Neural crest cell (in vitro differentiated cells): ENCODE results near the gene NMNAT3. TPM values are rescaled to one million over a fixed set of nuclear protein-coding genes. Genes with fewer than 3 reads are reported as not detected.

Experiments used
- DNase-seq: peaks from one replicate; pipeline ENCODE4 v3.0.0; 2021; ENCODE audit warnings: low read depth, mixed read lengths, low spot score
- H3K27ac Mint-ChIP-seq: one replicate; pipeline ENCODE4 v1.8.0; 2021; ENCODE audit warnings: mild to moderate bottlenecking, mixed read lengths; ENCODE audit not compliant: unreplicated experiment
- H3K27me3 Mint-ChIP-seq: 2 replicates; pipeline ENCODE4 v1.8.0; 2021; ENCODE audit warnings: low read depth, mild to moderate bottlenecking, mixed read lengths
- H3K36me3 Mint-ChIP-seq: 2 replicates; pipeline ENCODE4 v1.8.0; 2021; ENCODE audit warnings: low read depth, mild to moderate bottlenecking, mixed read lengths
- H3K4me1 Mint-ChIP-seq: 2 replicates; pipeline ENCODE4 v1.8.0; 2021; ENCODE audit warnings: mixed read lengths
- H3K4me3 Mint-ChIP-seq: one replicate; pipeline ENCODE4 v1.8.0; 2021; ENCODE audit warnings: mild to moderate bottlenecking, mixed read lengths
- H3K9me3 Mint-ChIP-seq: 2 replicates; pipeline ENCODE4 v1.8.0; 2021; ENCODE audit warnings: mixed read lengths
- CTCF ChIP-seq: fragments of 200-600 bp; sonication (generic); conservative IDR thresholded peaks from 2 replicates; pipeline ENCODE4 v1.5.0; 2021; ENCODE audit warnings: antibody characterized with exemption, mild to moderate bottlenecking
- total RNA-seq: library from RNA; stranded (reverse); gene quantifications from 2 replicates; pipeline ENCODE4 v1.2.1, GENCODE V29; 2021

The NMNAT3 gene
- total RNA-seq, 1 donor from 2014 or later: 2.5 TPM

GRCh38 chr3:139639662-139640061 lies 38.1 kb downstream of the NMNAT3 start:
- no peak for DNase-seq
- peaks cover 6% of the 10 kb centered on the region for H3K9me3 Mint-ChIP-seq
- H3K4me1 Mint-ChIP-seq: no peaks in the 10 kb centered on the region
- no peak overlapping the region for H3K4me3 Mint-ChIP-seq
- no peaks in the 10 kb centered on the region for H3K27me3 Mint-ChIP-seq
- TF ChIP-seq CTCF: no peak
- no peak overlapping the region for H3K27ac Mint-ChIP-seq
- H3K36me3 Mint-ChIP-seq: no peaks in the 10 kb centered on the region

GRCh38 chr3:139638518-139638917 lies 39.3 kb downstream of the NMNAT3 start:
- TF ChIP-seq CTCF: no peak
- Mint-ChIP-seq H3K4me3 (no peak overlapping the region), H3K9me3 (no peaks in the 10 kb centered on the region), H3K27ac (no peak overlapping the region), H3K27me3 (no peaks in the 10 kb centered on the region), H3K4me1 (no peaks in the 10 kb centered on the region), H3K36me3 (no peaks in the 10 kb centered on the region)
- no peak for DNase-seq

GRCh38 chr3:139636511-139636910 lies 41.3 kb downstream of the NMNAT3 start:
- DNase-seq: no peak
- Mint-ChIP-seq H3K36me3 (no peaks in the 10 kb centered on the region), H3K4me1 (no peaks in the 10 kb centered on the region), H3K4me3 (no peak overlapping the region), H3K9me3 (no peaks in the 10 kb centered on the region), H3K27ac (no peak overlapping the region), H3K27me3 (no peaks in the 10 kb centered on the region)
- no peak for TF ChIP-seq CTCF

GRCh38 chr3:139634111-139634635 lies 43.6 kb downstream of the NMNAT3 start:
- H3K27me3 Mint-ChIP-seq: no peaks in the 10 kb centered on the region
- no peaks in the 10 kb centered on the region for H3K4me1 Mint-ChIP-seq
- DNase-seq: no peak
- H3K9me3 Mint-ChIP-seq: no peaks in the 10 kb centered on the region
- no peak overlapping the region for H3K27ac Mint-ChIP-seq
- H3K36me3 Mint-ChIP-seq: no peaks in the 10 kb centered on the region
- no peak for TF ChIP-seq CTCF
- H3K4me3 Mint-ChIP-seq: no peak overlapping the region

GRCh38 chr3:139633511-139633910 lies 44.3 kb downstream of the NMNAT3 start:
- Mint-ChIP-seq H3K4me1 (no peaks in the 10 kb centered on the region), H3K27me3 (no peaks in the 10 kb centered on the region), H3K9me3 (no peaks in the 10 kb centered on the region), H3K4me3 (no peak overlapping the region), H3K36me3 (no peaks in the 10 kb centered on the region), H3K27ac (no peak overlapping the region)
- DNase-seq: no peak
- no peak for TF ChIP-seq CTCF

GRCh38 chr3:139630542-139630941 lies 47.2 kb downstream of the NMNAT3 start:
- no peak for TF ChIP-seq CTCF
- Mint-ChIP-seq H3K36me3 (no peaks in the 10 kb centered on the region), H3K27ac (peak overlapping the region; percentile 27), H3K4me3 (no peak overlapping the region), H3K4me1 (no peaks in the 10 kb centered on the region), H3K9me3 (no peaks in the 10 kb centered on the region), H3K27me3 (no peaks in the 10 kb centered on the region)
- no peak for DNase-seq
